Hindlimb muscle (tissue), 1 donor: ENCODE results near the gene KIF4A. TPM values are rescaled to one million over a fixed set of nuclear protein-coding genes. Genes with fewer than 3 reads are reported as not detected.

Source experiments
- polyA plus RNA-seq: library from polyadenylated mRNA; unstranded; fragments of 120-200 nt; gene quantifications from one replicate; pipeline ENCODE4 v1.2.1, GENCODE V29; 2013; ENCODE audit not compliant: insufficient read length

KIF4A gene
- polyA plus RNA-seq, 1 donor, result 5.2 TPM

Other genes with a start within 250 kb of the KIF4A start
- not detected for gene AWAT2, start 240.2 kb upstream of the KIF4A start, polyA plus RNA-seq
- not detected for gene OTUD6A, start 227.6 kb upstream of the KIF4A start, polyA plus RNA-seq
- 117 TPM for gene IGBP1, start 156.7 kb upstream of the KIF4A start, polyA plus RNA-seq
- not detected for gene DGAT2L6, start 112.6 kb upstream of the KIF4A start, polyA plus RNA-seq
- not detected for gene AWAT1, start 55.4 kb upstream of the KIF4A start, polyA plus RNA-seq
- gene P2RY4, start 29.9 kb upstream of the KIF4A start, polyA plus RNA-seq, result 0.25 TPM
- 0.41 TPM for gene ARR3, start 21.8 kb upstream of the KIF4A start, polyA plus RNA-seq
- gene RAB41, start 7.9 kb upstream of the KIF4A start, polyA plus RNA-seq, result 0.36 TPM
- 32.5 TPM for gene PDZD11, start 177 bp upstream of the KIF4A start, polyA plus RNA-seq
- gene GDPD2, start 133.2 kb downstream of the KIF4A start, polyA plus RNA-seq, result 0.35 TPM
- gene DLG3, start 154.7 kb downstream of the KIF4A start, polyA plus RNA-seq, result 5.0 TPM